Measurements from ENCODE around the gene TMEM106C. TPM values are rescaled to one million over a fixed set of nuclear protein-coding genes. Genes with fewer than 3 reads are reported as not detected.

TMEM106C gene
- total RNA-seq, 1 donor from 2014 or later: 73.7 TPM

GRCh38 chr12:47980779-47981495, 17.5 kb downstream of the TMEM106C start:
- no peak overlapping the region for H3K27ac Mint-ChIP-seq
- no peak for DNase-seq (ENCODE audit: low spot score in 2 of 2, unreplicated experiment in 2 of 2)
- H3K9me3 Mint-ChIP-seq: no peaks in the 10 kb centered on the region
- peaks cover 5% of the 10 kb centered on the region for H3K36me3 Mint-ChIP-seq
- TF ChIP-seq CTCF (IDR thresholded peaks at IDR 0.05; ENCODE audit: unreplicated experiment): no peak
- H3K4me1 Mint-ChIP-seq: peaks cover 9% of the 10 kb centered on the region
- no peak overlapping the region for H3K4me3 Mint-ChIP-seq
- H3K27me3 Mint-ChIP-seq (ENCODE audit: low read depth): no peaks in the 10 kb centered on the region

- H3K4me3 Mint-ChIP-seq: no peak overlapping the region
- no peaks in the 10 kb centered on the region for H3K9me3 Mint-ChIP-seq
- peaks cover 9% of the 10 kb centered on the region for H3K4me1 Mint-ChIP-seq
- peaks cover 5% of the 10 kb centered on the region for H3K36me3 Mint-ChIP-seq
- no peaks in the 10 kb centered on the region for H3K27me3 Mint-ChIP-seq (ENCODE audit: low read depth)
- TF ChIP-seq CTCF (IDR thresholded peaks at IDR 0.05; ENCODE audit: unreplicated experiment): no peak
- no peak overlapping the region for H3K27ac Mint-ChIP-seq
- DNase-seq (ENCODE audit: low spot score in 2 of 2, unreplicated experiment in 2 of 2): no peak
These were observed 18.3 kb downstream of the TMEM106C start for GRCh38 chr12:47981496-47982260.

GRCh38 chr12:47982311-47982710, 18.9 kb downstream of the TMEM106C start:
- Mint-ChIP-seq H3K27me3 (ENCODE audit: low read depth) (no peaks in the 10 kb centered on the region), H3K9me3 (no peaks in the 10 kb centered on the region), H3K4me1 (peaks cover 7% of the 10 kb centered on the region), H3K27ac (no peak overlapping the region), H3K36me3 (peaks cover 5% of the 10 kb centered on the region), H3K4me3 (no peak overlapping the region)
- TF ChIP-seq CTCF (IDR thresholded peaks at IDR 0.05; ENCODE audit: unreplicated experiment): no peak
- no peak for DNase-seq (ENCODE audit: low spot score in 2 of 2, unreplicated experiment in 2 of 2)

GRCh38 chr12:47982770-47983169, 19.4 kb downstream of the TMEM106C start:
- Mint-ChIP-seq H3K36me3 (peaks cover 3% of the 10 kb centered on the region), H3K4me1 (peaks cover 6% of the 10 kb centered on the region), H3K27me3 (ENCODE audit: low read depth) (no peaks in the 10 kb centered on the region), H3K27ac (no peak overlapping the region), H3K9me3 (no peaks in the 10 kb centered on the region), H3K4me3 (no peak overlapping the region)
- no peak for DNase-seq (ENCODE audit: low spot score in 2 of 2, unreplicated experiment in 2 of 2)
- no peak for TF ChIP-seq CTCF (IDR thresholded peaks at IDR 0.05; ENCODE audit: unreplicated experiment)

DNA sequence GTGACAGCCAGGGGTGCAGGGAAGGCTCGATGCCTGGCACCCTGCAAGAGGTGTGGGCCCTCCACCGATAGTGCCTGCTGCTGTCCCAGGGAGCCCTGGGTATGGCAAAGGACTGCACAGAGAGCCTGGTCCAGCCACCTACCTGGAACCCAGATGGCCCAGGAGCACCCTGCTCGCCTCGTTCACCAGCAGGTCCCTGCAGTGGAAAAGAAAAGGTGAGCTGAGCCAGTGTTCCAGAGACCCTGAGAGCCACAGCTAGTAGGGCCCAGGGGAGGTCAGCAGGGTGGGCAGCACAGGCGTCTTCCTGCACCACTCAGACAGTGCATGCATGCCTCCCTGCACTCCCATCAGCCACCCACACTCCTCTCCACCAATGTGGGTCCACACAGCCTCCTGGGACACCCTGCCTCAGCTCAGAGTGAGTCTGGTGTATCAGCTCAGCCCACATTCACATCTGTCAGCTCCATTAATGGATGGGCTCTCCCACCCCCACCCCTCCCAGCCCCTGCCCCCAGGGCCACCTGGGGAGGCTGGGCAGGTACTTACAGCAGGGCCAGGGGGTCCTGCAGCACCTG, 20.2 kb downstream of the TMEM106C start:
- H3K4me1 Mint-ChIP-seq: peaks cover 15% of the 10 kb centered on the region
- H3K9me3 Mint-ChIP-seq: no peaks in the 10 kb centered on the region
- no peak for DNase-seq (ENCODE audit: low spot score in 2 of 2, unreplicated experiment in 2 of 2)
- no peaks in the 10 kb centered on the region for H3K27me3 Mint-ChIP-seq (ENCODE audit: low read depth)
- H3K27ac Mint-ChIP-seq: no peak overlapping the region
- no peak overlapping the region for H3K4me3 Mint-ChIP-seq
- TF ChIP-seq CTCF (IDR thresholded peaks at IDR 0.05; ENCODE audit: unreplicated experiment): no peak
- peaks cover 3% of the 10 kb centered on the region for H3K36me3 Mint-ChIP-seq

Measured in mesothelial cell of epicardium (in vitro differentiated cells).